DND-41 (cell line): Measurements from ENCODE around the gene B4GAT1.

ENCODE experiments used
- ATAC-seq: fragments of 200-7000 bp; cut with Tn5 transposase; 3 replicates; pipeline ENCODE4 v1.9.1; 2021; ENCODE audit warnings: low read depth; ENCODE audit not compliant: insufficient read depth
- DNase-seq: peaks from one replicate; pipeline ENCODE4 v3.0.0-alpha.2; 2020
- H2AFZ ChIP-seq: 2 replicates; pipeline ENCODE4 v1.6.0; 2012; ENCODE audit warnings: low read depth, low read length
- H3K27ac ChIP-seq: 2 replicates; pipeline ENCODE4 v1.5.1; 2012; ENCODE audit warnings: low read length, inconsistent platforms
- H3K27me3 ChIP-seq: fragments of 200-600 bp; sonication (generic); 2 replicates; pipeline ENCODE4 v1.6.0; 2012; ENCODE audit warnings: low read length, mild to moderate bottlenecking, inconsistent platforms; ENCODE audit not compliant: insufficient read depth, poor library complexity
- H3K36me3 ChIP-seq: 2 replicates; pipeline ENCODE4 v1.5.1; 2012; ENCODE audit warnings: low read length, inconsistent platforms; ENCODE audit not compliant: insufficient read depth
- H3K4me1 ChIP-seq: 2 replicates; pipeline ENCODE4 v1.5.1; 2012; ENCODE audit warnings: mild to moderate bottlenecking, low read length; ENCODE audit not compliant: insufficient read depth
- H3K4me2 ChIP-seq: 2 replicates; pipeline ENCODE4 v1.6.0; 2012; ENCODE audit warnings: mild to moderate bottlenecking, moderate library complexity, low read length, inconsistent platforms; ENCODE audit not compliant: insufficient read depth
- H3K4me3 ChIP-seq, 2 experiments: fragments of 200-600 bp in 1 of 2; shearing (Covaris generic) in 1 of 2; 2 replicates each; pipeline ENCODE4 v1.5.1; 2012 to 2016; ENCODE audit warnings: inconsistent platforms in 2 of 2, low read length in 2 of 2, mild to moderate bottlenecking in 2 of 2, low read depth in 1 of 2, moderate library complexity in 1 of 2
- H3K79me2 ChIP-seq: 2 replicates; pipeline ENCODE4 v1.6.0; 2012; ENCODE audit warnings: low read length, inconsistent platforms; ENCODE audit not compliant: insufficient read depth
- H3K9ac ChIP-seq: 2 replicates; pipeline ENCODE4 v1.6.0; 2012; ENCODE audit warnings: low read depth, mild to moderate bottlenecking, inconsistent platforms, low read length, moderate library complexity
- H3K9me3 ChIP-seq: 2 replicates; pipeline ENCODE4 v1.5.1; 2012; ENCODE audit warnings: low read length, moderate library complexity, mild to moderate bottlenecking, inconsistent platforms; ENCODE audit not compliant: insufficient read depth, severe bottlenecking
- H4K20me1 ChIP-seq: 2 replicates; pipeline ENCODE4 v1.6.0; 2012; ENCODE audit warnings: low read length; ENCODE audit not compliant: insufficient read depth
- EZH2 ChIP-seq: IDR thresholded peaks from 3 replicates; pipeline ENCODE4 v1.6.1; 2012; ENCODE audit warnings: borderline replicate concordance, low read depth, mild to moderate bottlenecking, moderate library complexity, low read length, inconsistent platforms; ENCODE audit not compliant: severe bottlenecking
- TF ChIP-seq, protein P1 (sequence below): IDR thresholded peaks from 2 replicates; pipeline ENCODE4 v1.5.1; 2012; ENCODE audit warnings: borderline replicate concordance, low read length, moderate library complexity, mild to moderate bottlenecking; ENCODE audit not compliant: poor library complexity, severe bottlenecking; ENCODE audit errors: extremely low read depth

Gene B4GAT1

DNA sequence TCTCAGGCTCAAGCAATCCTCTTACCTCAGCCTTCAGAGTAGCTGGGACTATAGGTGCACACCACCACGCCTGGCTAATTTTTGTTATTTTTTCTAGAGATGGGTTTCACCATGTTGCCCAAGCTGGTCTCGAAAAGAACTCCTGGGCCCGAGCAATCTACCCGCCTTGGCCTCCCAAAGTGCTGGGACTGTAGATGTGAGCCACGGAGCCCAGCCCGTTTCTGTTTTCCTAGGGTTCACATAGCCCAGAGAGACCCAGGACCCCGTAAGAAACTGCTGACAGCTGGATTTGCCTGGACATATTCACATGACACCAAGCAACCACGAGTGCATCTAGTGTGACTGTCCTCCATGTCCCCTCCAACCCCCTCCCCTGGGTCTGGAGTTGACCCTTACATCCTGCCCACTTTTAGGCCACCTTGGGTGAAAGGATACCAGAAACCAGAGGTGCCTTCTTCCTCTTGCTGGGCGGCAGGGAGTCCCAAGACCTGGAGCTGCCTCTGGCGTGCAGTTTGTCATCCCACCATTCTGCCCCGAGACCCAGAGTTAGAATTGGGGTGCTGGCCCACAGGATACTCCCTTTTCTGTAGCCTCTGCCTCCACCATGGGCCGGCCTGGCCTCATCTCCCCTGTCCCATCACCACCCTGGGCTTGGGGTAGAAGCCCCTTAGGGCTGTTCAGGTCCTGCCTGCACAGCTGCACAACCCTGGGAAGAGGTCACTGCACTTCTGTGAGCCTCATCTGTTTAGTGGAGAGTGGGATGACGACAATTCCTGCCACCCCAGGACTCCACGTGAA, 7.5 kb downstream of the B4GAT1 start:
- no peak for TF ChIP-seq EZH2
- TF ChIP-seq, protein P1, sequence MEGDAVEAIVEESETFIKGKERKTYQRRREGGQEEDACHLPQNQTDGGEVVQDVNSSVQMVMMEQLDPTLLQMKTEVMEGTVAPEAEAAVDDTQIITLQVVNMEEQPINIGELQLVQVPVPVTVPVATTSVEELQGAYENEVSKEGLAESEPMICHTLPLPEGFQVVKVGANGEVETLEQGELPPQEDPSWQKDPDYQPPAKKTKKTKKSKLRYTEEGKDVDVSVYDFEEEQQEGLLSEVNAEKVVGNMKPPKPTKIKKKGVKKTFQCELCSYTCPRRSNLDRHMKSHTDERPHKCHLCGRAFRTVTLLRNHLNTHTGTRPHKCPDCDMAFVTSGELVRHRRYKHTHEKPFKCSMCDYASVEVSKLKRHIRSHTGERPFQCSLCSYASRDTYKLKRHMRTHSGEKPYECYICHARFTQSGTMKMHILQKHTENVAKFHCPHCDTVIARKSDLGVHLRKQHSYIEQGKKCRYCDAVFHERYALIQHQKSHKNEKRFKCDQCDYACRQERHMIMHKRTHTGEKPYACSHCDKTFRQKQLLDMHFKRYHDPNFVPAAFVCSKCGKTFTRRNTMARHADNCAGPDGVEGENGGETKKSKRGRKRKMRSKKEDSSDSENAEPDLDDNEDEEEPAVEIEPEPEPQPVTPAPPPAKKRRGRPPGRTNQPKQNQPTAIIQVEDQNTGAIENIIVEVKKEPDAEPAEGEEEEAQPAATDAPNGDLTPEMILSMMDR, result no peak
- Histone ChIP-seq H2AFZ (no peak overlapping the region), H4K20me1 (peaks cover 15% of the 10 kb centered on the region), H3K9me3 (no peaks in the 10 kb centered on the region), H3K9ac (no peak overlapping the region), H3K27me3 (no peaks in the 10 kb centered on the region), H3K79me2 (peaks cover 23% of the 10 kb centered on the region), H3K4me2 (no peak overlapping the region), H3K4me1 (peaks cover 19% of the 10 kb centered on the region), H3K27ac (no peak overlapping the region), H3K36me3 (peaks cover 63% of the 10 kb centered on the region), H3K4me3 (no peak overlapping the region)
- no peak for DNase-seq
- no peak for ATAC-seq

GRCh38 chr11:66339162-66339675, 8.2 kb downstream of the B4GAT1 start:
- Histone ChIP-seq H4K20me1 (peaks cover 11% of the 10 kb centered on the region), H3K9ac (no peak overlapping the region), H3K9me3 (no peaks in the 10 kb centered on the region), H3K27me3 (no peaks in the 10 kb centered on the region), H3K4me3 (no peak overlapping the region), H3K79me2 (peaks cover 16% of the 10 kb centered on the region), H3K4me2 (no peak overlapping the region), H2AFZ (no peak overlapping the region), H3K4me1 (peaks cover 15% of the 10 kb centered on the region), H3K36me3 (peaks cover 63% of the 10 kb centered on the region), H3K27ac (no peak overlapping the region)
- TF ChIP-seq, protein P1, result no peak
- TF ChIP-seq EZH2, result no peak
- DNase-seq (no peak), ATAC-seq (no peak)

DNA sequence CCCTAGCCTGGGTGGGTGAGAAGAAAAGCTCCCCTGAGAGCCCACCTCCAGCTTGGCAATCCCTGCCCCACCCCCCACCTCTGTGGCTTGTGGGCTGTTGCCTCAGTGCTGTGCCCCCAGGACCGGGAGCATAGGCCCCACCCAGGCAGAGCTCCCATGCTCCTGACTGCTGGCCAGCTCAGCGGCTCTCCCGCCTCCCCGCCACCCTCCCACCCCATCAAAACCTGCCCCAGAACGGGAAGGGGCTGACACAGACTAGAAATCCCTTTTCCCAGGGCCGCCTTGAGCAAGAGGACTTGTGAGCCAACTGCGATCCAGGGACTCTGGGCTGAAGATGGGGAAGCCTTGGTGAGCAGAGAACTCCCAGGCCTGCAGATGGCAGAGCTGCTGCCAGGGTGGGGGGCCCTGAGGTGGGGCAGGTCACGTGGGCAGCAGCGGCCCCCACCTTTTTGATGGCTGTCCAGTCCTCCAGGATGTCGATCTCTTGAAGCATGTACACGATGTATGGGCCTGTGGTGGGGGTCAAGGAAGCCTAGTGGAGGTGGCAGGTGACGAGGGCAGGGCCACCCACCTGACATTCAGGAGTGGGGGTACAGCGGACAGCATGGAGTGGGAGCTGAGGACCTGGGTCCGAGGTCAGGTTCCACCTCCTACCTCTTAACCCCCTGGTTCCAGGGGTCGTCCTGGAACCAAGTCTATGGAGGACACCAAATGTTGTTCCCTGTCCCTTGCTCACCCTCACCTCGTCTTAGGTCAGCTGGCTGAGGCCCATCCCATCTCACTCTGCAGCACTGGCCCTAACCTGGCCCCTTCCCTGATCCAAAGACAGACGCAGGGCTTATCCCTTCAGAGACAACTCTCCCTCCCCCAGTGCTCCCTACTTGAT, 8.9 kb downstream of the B4GAT1 start:
- H3K9me3 ChIP-seq, result no peaks in the 10 kb centered on the region
- H3K27ac ChIP-seq, result no peak overlapping the region
- peaks cover 9% of the 10 kb centered on the region for H3K79me2 ChIP-seq
- TF ChIP-seq EZH2, result no peak
- TF ChIP-seq, protein P1, result no peak
- H3K4me2 ChIP-seq, result no peak overlapping the region
- no peak overlapping the region for H3K4me3 ChIP-seq
- H4K20me1 ChIP-seq, result peaks cover 11% of the 10 kb centered on the region
- H3K4me1 ChIP-seq, result peaks cover 8% of the 10 kb centered on the region
- ATAC-seq (no peak), DNase-seq (no peak)
- H3K27me3 ChIP-seq, result no peaks in the 10 kb centered on the region
- peaks cover 63% of the 10 kb centered on the region for H3K36me3 ChIP-seq
- H3K9ac ChIP-seq, result no peak overlapping the region
- H2AFZ ChIP-seq, result no peak overlapping the region
